HEK293 (cell line): ENCODE results near the gene C6orf15.

Experiments
- CTCF ChIP-seq: fragments of 450-650 bp; formaldehyde crosslinking; IDR thresholded peaks from 2 replicates; pipeline ENCODE4 v1.5.1; 2016; ENCODE audit warnings: missing biosample characterization, missing genetic modification characterization
- OSR2 ChIP-seq: fragments of 450-650 bp; formaldehyde crosslinking; IDR thresholded peaks from 2 replicates; pipeline ENCODE4 v1.5.1; 2016; ENCODE audit warnings: missing biosample characterization, missing genetic modification characterization
- SP2 ChIP-seq: fragments of 450-650 bp; formaldehyde crosslinking; IDR thresholded peaks from 2 replicates; pipeline ENCODE4 v1.5.1; 2016; ENCODE audit warnings: missing biosample characterization, missing genetic modification characterization
- YY1 ChIP-seq: fragments of 450-650 bp; formaldehyde crosslinking; IDR thresholded peaks from 2 replicates; pipeline ENCODE4 v1.5.1; 2018; ENCODE audit warnings: missing biosample characterization, missing genetic modification characterization
- ZBTB1 ChIP-seq: fragments of 450-650 bp; formaldehyde crosslinking; IDR thresholded peaks from 2 replicates; pipeline ENCODE4 v1.5.1; 2016; ENCODE audit warnings: missing biosample characterization, missing genetic modification characterization
- ZFP37 ChIP-seq: fragments of 450-650 bp; formaldehyde crosslinking; IDR thresholded peaks from 2 replicates; pipeline ENCODE4 v1.5.1; 2016; ENCODE audit warnings: missing biosample characterization, missing genetic modification characterization
- ZNF19 ChIP-seq: fragments of 450-650 bp; formaldehyde crosslinking; IDR thresholded peaks from 2 replicates; pipeline ENCODE4; 2016; ENCODE audit warnings: missing biosample characterization, missing genetic modification characterization, low read depth
- ZNF24 ChIP-seq: fragments of 450-650 bp; formaldehyde crosslinking; IDR thresholded peaks from 2 replicates; pipeline ENCODE4 v1.5.1; 2016; ENCODE audit warnings: missing biosample characterization, missing genetic modification characterization
- ZNF292 ChIP-seq: fragments of 450-650 bp; formaldehyde crosslinking; IDR thresholded peaks from 2 replicates; pipeline ENCODE4 v1.5.1; 2016; ENCODE audit warnings: low read depth, missing biosample characterization, missing genetic modification characterization, borderline replicate concordance
- ZNF404 ChIP-seq: fragments of 450-650 bp; formaldehyde crosslinking; IDR thresholded peaks from 2 replicates; pipeline ENCODE4 v1.5.1; 2017; ENCODE audit warnings: missing biosample characterization, missing genetic modification characterization
- ZNF488 ChIP-seq: fragments of 450-650 bp; formaldehyde crosslinking; IDR thresholded peaks from 2 replicates; pipeline ENCODE4 v1.5.1; 2016; ENCODE audit warnings: missing biosample characterization, missing genetic modification characterization
- ZNF501 ChIP-seq: fragments of 450-650 bp; formaldehyde crosslinking; IDR thresholded peaks from 2 replicates; pipeline ENCODE4 v1.5.1; 2016; ENCODE audit warnings: missing biosample characterization, missing genetic modification characterization
- ZNF596 ChIP-seq: fragments of 450-650 bp; IDR thresholded peaks from 2 replicates; pipeline ENCODE4 v1.5.0; 2018; ENCODE audit warnings: missing biosample characterization, mild to moderate bottlenecking, missing genetic modification characterization, moderate library complexity
- ZNF792 ChIP-seq: fragments of 450-650 bp; formaldehyde crosslinking; IDR thresholded peaks from 2 replicates; pipeline ENCODE4 v1.5.1; 2016; ENCODE audit warnings: missing biosample characterization, missing genetic modification characterization

GRCh38 chr6:31063906-31064435 lies 48.4 kb downstream of the C6orf15 start:
- no peak for TF ChIP-seq SP2 (tag by site-specific recombination)
- TF ChIP-seq ZNF19 (tag by site-specific recombination) = no peak
- no peak for TF ChIP-seq OSR2
- TF ChIP-seq CTCF (tag by site-specific recombination) = no peak
- TF ChIP-seq ZNF404 (tag by site-specific recombination) = no peak
- no peak for TF ChIP-seq YY1 (tag by site-specific recombination)
- no peak for TF ChIP-seq ZNF292 (tag by site-specific recombination)
- TF ChIP-seq ZFP37 (tag by site-specific recombination) = no peak
- TF ChIP-seq ZNF596 = no peak
- no peak for TF ChIP-seq ZNF488
- no peak for TF ChIP-seq ZNF501 (tag by site-specific recombination)
- TF ChIP-seq ZNF24 (tag by site-specific recombination) = no peak
- no peak for TF ChIP-seq ZBTB1 (tag by site-specific recombination)
- TF ChIP-seq ZNF792 (tag by site-specific recombination) = no peak
